Colonic mucosa (tissue), 4 donors: Measurements from ENCODE around the gene OR2AG1. TPM values are rescaled to one million over a fixed set of nuclear protein-coding genes. Genes with fewer than 3 reads are reported as not detected.
A peak's percentile ranks its signal among the peaks of the same experiment; 100 is the strongest.

Source experiments
- DNase-seq: peaks from one replicate; pipeline ENCODE4 v3.0.0-alpha.2; 2020
- H3K27ac ChIP-seq: fragments of 200-600 bp; one replicate; pipeline ENCODE4 v1.8.0; 2021
- H3K27me3 ChIP-seq: fragments of 200-600 bp; one replicate; pipeline ENCODE4 v1.8.0; 2021
- H3K36me3 ChIP-seq: fragments of 200-600 bp; one replicate; pipeline ENCODE4 v1.8.0; 2021
- H3K4me1 ChIP-seq: fragments of 200-600 bp; one replicate; pipeline ENCODE4 v1.8.0; 2021; ENCODE audit warnings: mild to moderate bottlenecking
- H3K4me3 ChIP-seq: fragments of 200-600 bp; one replicate; pipeline ENCODE4 v1.8.0; 2021
- H3K9ac ChIP-seq, 2 donors: one replicate each; pipeline ENCODE4 v1.7.0; 2013; ENCODE audit warnings: control low read depth in 2 of 2, low read depth in 2 of 2, low read length in 2 of 2
- H3K9me3 ChIP-seq: fragments of 200-600 bp; one replicate; pipeline ENCODE4 v1.8.0; 2021
- intact Hi-C: fragments of 100-400 bp; cut with DNase I; formaldehyde crosslinking; loops from one replicate; pipeline ENCODE4 v1.14.1; 2022
- total RNA-seq, 2 donors: library from RNA; stranded (reverse); fragmentation: NEBNext Ultra II Directional in 1 of 2; extraction: Animal tissue kit (Norgen Biotek cat#: 25700) in 1 of 2; gene quantifications; one replicate each; pipeline ENCODE4 v1.2.1, GENCODE V29; 2021
- TF ChIP-seq, protein P1 (sequence below): fragments of 200-600 bp; IDR thresholded peaks from one replicate; pipeline ENCODE4 v1.8.0; 2022; ENCODE audit warnings: antibody characterized with exemption, mild to moderate bottlenecking
- donor health status: healthy.
- donor health status: DM: no; HTN: no; CAD: no.
- donor health status: DM: no; HTN: no; CAD: no.

OR2AG1 gene
- total RNA-seq, 2 donors from 2014 or later: not detected

GRCh38 chr11:6757373-6757967 is 25.4 kb upstream of the OR2AG1 start:
- no peaks in the 10 kb centered on the region for H3K4me1 ChIP-seq
- H3K9me3 ChIP-seq: no peaks in the 10 kb centered on the region
- no peak overlapping the region for H3K4me3 ChIP-seq
- H3K9ac ChIP-seq: no peak overlapping the region
- H3K27ac ChIP-seq: no peak overlapping the region
- no peaks in the 10 kb centered on the region for H3K36me3 ChIP-seq
- H3K27me3 ChIP-seq: no peaks in the 10 kb centered on the region
- intact Hi-C loops: no loop called here
- TF ChIP-seq, protein P1, sequence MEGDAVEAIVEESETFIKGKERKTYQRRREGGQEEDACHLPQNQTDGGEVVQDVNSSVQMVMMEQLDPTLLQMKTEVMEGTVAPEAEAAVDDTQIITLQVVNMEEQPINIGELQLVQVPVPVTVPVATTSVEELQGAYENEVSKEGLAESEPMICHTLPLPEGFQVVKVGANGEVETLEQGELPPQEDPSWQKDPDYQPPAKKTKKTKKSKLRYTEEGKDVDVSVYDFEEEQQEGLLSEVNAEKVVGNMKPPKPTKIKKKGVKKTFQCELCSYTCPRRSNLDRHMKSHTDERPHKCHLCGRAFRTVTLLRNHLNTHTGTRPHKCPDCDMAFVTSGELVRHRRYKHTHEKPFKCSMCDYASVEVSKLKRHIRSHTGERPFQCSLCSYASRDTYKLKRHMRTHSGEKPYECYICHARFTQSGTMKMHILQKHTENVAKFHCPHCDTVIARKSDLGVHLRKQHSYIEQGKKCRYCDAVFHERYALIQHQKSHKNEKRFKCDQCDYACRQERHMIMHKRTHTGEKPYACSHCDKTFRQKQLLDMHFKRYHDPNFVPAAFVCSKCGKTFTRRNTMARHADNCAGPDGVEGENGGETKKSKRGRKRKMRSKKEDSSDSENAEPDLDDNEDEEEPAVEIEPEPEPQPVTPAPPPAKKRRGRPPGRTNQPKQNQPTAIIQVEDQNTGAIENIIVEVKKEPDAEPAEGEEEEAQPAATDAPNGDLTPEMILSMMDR: peak; percentile 63
- peak; percentile 54 for DNase-seq

- no peak within 1 kb of the TSS for H3K9ac ChIP-seq
- no peaks in the 10 kb centered on the region for H3K27me3 ChIP-seq
- no peak within 1 kb of the TSS for H3K27ac ChIP-seq
- no peaks in the 10 kb centered on the region for H3K36me3 ChIP-seq
- H3K4me3 ChIP-seq: no peak within 1 kb of the TSS
- H3K4me1 ChIP-seq: no peaks in the 10 kb centered on the region
- H3K9me3 ChIP-seq: no peaks in the 10 kb centered on the region
- no peak for DNase-seq
- TF ChIP-seq, protein P1: no peak
- intact Hi-C loops: no loop called here
Measured at GRCh38 chr11:6771926-6772893, 10.6 kb upstream of the OR2AG1 start, which contains the start of gene OR2AG2. Gene OR2AG2, minus strand, starts transcription at chr11:6771976. Its CDS starts 3,019 bp downstream, at chr11:6768957.

DNA sequence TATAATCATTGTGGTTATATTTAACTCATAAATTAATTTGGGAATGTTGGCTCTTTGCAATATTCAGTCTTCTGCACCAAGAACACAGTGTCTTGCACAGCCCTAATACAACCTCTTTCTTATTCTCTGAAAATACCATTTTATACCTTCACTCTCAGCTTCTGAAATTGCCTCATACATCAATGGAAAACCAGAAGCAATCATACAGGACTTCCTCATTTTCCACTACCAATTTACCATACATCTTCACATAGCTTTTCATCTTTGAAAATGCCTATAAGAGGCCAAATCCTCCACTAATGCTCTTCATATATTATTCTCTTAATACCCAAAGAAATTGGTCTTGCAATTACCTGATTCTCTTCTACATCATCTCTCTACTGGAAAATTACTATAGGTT is 4.3 kb upstream of the OR2AG1 start:
- H3K9ac ChIP-seq: no peak overlapping the region
- intact Hi-C loops: no loop called here
- no peaks in the 10 kb centered on the region for H3K4me1 ChIP-seq
- H3K9me3 ChIP-seq: no peaks in the 10 kb centered on the region
- H3K27ac ChIP-seq: no peak overlapping the region
- H3K27me3 ChIP-seq: no peaks in the 10 kb centered on the region
- no peak for DNase-seq
- TF ChIP-seq, protein P1: no peak
- H3K4me3 ChIP-seq: no peak overlapping the region
- no peaks in the 10 kb centered on the region for H3K36me3 ChIP-seq

GRCh38 chr11:6780829-6781228 is 2.0 kb upstream of the OR2AG1 start:
- no peak overlapping the region for H3K4me3 ChIP-seq
- no peaks in the 10 kb centered on the region for H3K9me3 ChIP-seq
- no peak overlapping the region for H3K27ac ChIP-seq
- H3K9ac ChIP-seq: no peak overlapping the region
- no peak for DNase-seq
- TF ChIP-seq, protein P1: no peak
- no peaks in the 10 kb centered on the region for H3K27me3 ChIP-seq
- H3K4me1 ChIP-seq: no peaks in the 10 kb centered on the region
- H3K36me3 ChIP-seq: no peaks in the 10 kb centered on the region
- intact Hi-C loops: no loop called here

DNA sequence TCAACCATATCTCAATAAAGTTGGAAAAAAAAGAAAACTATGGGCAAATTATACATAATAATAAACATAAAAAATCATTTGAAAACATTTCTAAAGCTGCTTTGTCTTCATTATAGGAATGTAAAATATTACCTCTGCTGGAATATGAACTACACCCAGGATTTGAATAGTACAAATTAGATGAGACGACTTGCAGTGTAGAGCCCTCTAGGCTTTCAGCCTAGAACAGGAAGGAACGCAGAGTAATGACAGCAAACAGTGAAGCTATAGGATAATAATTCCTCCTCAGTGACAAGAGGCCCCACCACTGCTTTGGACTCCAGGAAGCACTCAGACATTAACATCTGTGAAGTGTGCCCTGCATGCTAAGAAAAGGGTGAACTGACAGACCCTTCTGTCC is 7.7 kb downstream of the OR2AG1 start:
- TF ChIP-seq, protein P1: no peak
- H3K36me3 ChIP-seq: no peaks in the 10 kb centered on the region
- DNase-seq: no peak
- no peaks in the 10 kb centered on the region for H3K4me1 ChIP-seq
- no peak overlapping the region for H3K9ac ChIP-seq
- H3K4me3 ChIP-seq: no peak overlapping the region
- H3K27me3 ChIP-seq: no peaks in the 10 kb centered on the region
- intact Hi-C loops: no loop called here
- no peaks in the 10 kb centered on the region for H3K9me3 ChIP-seq
- H3K27ac ChIP-seq: no peak overlapping the region
